GM18520 (cell line): Measurements from ENCODE around the gene ENKUR.
A peak's percentile ranks its signal among the peaks of the same experiment; 100 is the strongest.

ENCODE experiments used
- ATAC-seq: cut with Tn5 transposase; IDR thresholded peaks from one replicate; pipeline ENCODE4 v1.9.1; 2021; ENCODE audit not compliant: unreplicated experiment

Gene ENKUR

DNA sequence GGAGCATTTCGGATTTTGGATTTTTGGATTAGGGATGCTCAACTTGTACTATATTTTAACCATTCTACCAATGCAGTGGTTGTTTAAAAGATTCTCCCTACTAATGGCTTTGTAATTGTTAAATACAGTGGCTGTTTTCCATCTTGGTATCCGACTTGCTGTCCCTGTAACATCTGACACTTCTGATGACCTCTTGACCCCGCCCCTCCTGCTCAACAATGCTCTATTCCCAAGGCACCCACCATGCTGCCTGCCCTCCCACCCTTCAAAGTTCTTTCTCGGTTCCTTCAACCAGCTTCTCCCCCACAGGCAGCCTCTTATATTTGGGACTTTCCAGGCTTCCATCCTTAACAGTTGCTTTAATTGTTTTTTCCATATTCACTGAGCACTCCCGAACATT, 65.5 kb downstream of the ENKUR start:
- ATAC-seq, result no peak

DNA sequence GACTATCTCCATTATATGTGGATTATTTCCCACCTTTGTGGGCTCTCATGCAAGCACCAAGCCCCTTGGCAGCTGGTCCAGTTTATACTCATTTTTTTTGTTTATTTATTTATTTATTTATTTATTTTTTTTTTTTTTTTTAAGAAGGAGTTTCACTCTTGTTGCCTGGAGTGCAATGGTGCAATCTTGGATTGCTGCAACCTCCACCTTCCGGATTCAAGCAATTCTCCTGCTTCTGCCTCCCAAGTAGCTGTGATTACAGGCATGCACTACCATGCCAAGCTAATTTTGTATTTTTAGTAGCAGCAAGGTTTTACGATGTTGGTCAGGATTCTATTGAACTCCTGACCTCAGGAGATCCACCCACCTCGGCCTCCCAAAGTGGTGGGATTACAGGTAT, 66.3 kb downstream of the ENKUR start:
- ATAC-seq, result no peak

DNA sequence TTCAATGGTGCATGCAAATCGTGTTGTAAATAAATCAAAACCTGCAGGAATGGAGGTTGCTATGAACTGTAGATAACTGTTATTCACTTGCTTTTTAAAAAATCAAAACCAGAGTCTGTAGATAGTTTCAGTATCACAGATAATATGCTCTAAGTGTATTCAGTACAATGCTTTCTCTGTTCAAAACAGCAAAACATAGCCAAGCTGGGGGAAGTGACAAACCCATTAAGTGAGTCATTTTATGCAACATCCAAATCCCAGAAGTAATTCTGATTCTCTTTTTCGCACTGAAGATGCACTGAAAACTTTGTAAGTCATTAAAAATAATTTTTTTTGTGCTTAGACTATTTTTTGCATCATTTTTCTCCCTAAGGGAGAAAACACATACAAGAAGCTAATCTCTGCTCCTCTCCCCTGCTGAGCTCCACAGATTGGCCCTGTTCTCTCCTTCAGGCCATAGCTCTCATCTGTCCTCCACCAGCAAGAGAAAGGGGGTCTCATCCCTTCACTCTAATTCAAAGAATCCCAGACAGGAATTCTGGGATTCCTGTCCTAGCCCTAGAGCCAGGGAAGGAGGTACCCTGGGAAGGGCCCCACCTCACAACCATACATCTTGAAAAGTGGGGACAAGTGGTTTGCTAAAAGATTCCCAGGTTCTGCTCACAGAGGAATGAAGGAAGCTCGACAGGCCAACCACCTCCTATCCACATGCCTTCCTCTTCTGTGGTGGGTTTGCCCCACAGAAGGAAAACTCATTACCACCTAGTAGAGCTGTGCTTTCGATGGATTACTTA, 68.5 kb downstream of the ENKUR start:
- peak; percentile 57 for ATAC-seq

DNA sequence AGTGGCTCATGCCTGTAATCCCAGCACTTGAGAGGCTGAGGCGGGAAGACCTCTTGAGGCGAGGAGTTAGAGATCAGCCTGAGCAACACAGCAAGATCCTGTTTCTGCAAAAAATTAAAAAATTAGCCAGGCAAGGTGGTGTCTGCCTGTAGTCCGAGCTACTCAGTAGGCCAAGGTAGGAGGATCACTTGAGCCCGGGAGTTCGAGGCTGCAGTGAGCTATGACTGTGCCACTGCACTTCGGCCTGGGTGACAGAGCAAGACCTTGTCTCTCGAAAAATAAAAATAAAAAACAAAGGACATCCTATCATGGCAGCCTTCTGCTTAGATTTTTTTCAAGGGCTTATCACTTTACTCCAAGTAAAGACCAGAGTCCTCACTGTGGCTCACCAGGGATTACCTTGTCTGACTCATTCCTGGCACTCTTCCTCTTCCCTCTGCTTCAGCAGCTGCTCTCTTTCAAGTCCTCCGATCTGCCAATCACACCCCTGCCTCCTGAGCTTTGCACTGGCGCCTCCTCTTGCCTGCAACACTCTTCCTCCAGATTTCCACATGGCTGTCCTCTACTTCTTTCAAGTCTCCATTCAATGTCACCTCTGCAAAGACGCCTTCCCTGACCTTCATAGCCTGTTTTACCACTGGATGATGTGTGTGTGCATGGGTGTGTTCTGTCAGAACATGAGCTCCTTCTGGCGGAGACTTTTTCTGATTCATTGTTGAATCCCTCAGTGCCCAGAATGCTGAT, 71.3 kb downstream of the ENKUR start:
- no peak for ATAC-seq

DNA sequence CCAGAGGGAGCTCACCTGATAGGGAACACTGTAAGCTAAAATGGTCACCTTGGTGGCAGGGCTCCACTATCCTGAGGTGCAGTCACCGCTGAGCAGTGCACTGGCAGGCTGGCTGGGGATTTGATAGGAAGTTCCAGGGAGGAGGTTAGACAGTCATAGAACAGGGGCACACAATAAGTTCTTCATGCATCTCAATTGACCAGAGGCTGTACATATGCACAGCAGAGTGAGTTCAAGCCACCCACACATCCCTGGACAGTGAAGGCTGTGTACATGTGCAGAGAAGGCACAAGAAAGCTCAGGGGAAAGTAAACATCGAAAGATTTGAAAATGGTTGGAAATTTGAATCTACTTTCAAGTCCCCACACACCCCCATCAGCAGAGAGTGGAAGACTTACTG, 77.4 kb downstream of the ENKUR start:
- ATAC-seq, result no peak

DNA sequence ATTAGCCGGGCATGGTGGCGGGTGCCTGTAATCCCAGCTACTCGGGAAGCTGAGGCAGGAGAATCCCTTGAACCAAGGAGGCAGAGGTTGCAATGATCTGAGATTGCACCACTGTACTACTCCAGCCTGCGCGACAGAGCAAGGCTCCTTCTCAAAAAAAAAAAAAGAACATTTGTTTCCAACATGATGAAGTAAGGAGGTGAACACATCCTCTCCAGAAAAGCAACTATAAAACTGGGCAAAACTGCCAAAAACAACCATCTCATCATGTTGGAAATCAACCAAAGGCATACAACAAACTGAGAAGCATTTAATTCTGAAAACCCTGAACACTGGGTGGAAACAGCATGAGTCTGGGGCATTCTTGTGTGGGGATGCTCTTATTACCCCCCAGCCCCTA, 77.9 kb downstream of the ENKUR start:
- ATAC-seq, result no peak

DNA sequence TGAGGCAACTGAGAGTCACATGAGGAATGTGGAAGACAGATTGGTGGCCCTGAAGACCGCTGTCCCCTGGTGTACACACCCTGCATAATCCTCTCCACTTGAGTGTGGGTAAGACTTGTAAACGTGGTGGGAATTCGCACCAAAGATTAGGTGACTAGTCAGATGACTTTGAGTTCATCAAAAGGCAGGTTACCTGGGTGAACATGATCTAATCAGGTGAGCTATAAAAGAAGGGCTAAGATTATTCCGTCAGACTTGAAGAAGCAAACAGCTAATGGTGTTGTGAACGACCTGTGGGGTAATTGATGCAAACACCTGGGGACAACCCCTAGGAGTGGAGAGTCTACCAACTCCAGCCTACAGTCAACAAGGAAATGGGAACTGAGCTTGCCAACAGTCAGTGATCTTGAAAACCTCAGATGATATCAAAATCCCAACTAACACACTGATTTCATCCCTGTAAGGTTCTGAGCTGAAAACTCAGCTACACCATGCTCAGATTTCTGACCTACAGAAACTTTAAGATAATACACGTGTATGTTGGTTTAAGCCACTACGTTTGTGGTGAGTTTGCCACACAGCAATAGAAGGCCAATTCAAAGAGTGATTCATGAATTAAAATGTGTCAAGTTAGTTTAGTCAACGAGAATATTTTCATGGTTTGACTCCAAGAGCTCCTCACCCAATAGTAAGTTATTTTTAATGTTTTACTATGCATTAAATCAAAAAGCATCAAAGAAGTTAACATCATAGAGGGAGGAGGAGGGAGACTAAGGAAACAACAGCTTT, 80.3 kb downstream of the ENKUR start:
- no peak for ATAC-seq
